Fibroblast of the aortic adventitia (primary cell): ENCODE measurements around the gene TEAD1. TPM values are rescaled to one million over a fixed set of nuclear protein-coding genes. Genes with fewer than 3 reads are reported as not detected.

Experiments used
- DNase-seq: peaks from one replicate; pipeline ENCODE4 v3.0.0-alpha.2; 2010; ENCODE audit warnings: low read depth
- H3K4me3 ChIP-seq: 2 replicates; pipeline ENCODE4 v1.5.1; 2011; ENCODE audit warnings: low read depth, mild to moderate bottlenecking, control low read depth, low read length, moderate library complexity
- CTCF ChIP-seq: IDR thresholded peaks from 2 replicates; pipeline ENCODE4 v1.5.1; 2011; ENCODE audit warnings: mild to moderate bottlenecking, low read length, control low read depth, inconsistent platforms; ENCODE audit not compliant: insufficient read depth
- total RNA-seq: library from RNA; depleted of rRNA; stranded (reverse); fragments of >200 nt; gene quantifications from 2 replicates; pipeline ENCODE4 v1.2.3, GENCODE V29; 2012; ENCODE audit warnings: low replicate concordance

TEAD1 gene
- total RNA-seq, 1 donor, result 117 TPM

DNA sequence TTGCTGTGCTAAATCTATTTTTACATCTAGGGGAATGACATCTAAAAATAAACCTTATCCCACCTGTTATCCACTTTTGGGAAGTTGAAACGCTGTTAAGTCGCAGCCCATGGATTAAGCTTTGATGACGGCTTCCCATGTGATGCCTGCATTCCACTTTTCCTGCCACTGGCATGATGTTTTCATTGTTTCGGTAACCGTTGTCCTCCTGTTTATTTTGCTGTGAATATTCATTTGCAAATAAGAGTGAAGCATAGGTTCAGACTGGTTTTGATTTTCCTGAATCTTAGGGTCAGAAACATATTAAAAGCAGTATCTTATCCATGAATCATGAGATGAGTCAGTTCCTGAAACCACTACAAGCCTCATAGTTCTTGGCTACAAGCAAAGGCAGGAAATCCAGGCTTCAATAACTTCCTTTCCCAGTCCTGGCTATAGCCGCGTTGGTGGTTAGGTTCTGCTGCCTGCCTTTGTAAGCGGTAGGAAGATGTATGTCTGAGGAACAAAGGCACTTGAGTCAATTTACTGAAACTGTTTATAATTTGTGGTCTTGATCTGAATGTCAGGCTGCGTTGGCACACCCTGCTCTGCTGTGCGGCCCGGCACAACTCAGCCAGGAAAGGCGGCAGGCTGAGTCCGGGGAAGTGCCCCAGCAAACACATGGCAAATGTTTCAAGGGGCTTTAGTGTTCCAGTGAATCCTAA is 19.4 kb downstream of the TEAD1 start:
- DNase-seq, result peak; percentile 98
- peak; percentile 17 for TF ChIP-seq CTCF
- H3K4me3 ChIP-seq, result peak overlapping the region; percentile 48

DNA sequence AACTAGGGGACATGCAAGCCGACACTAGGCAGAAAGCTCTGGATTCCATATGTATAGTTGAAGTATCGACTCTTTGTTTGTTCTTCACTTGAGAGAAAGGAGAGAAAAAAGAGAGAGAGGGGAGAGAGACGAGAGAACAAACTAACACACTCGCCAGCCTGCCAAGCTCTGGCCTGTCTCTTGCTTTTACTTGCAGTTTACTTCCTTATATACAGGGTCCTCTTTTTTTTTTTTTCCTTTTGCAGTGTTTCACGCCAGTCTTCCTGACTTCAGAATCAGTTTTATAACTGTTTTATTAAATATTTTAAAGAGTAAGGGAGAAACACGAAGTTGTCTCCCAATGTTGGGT is 19.9 kb downstream of the TEAD1 start:
- DNase-seq, result peak; percentile 65
- peak overlapping the region; percentile 45 for H3K4me3 ChIP-seq
- TF ChIP-seq CTCF, result no peak

- no peak overlapping the region for H3K4me3 ChIP-seq
- DNase-seq, result no peak
- no peak for TF ChIP-seq CTCF
These were observed 21.1 kb downstream of the TEAD1 start for GRCh38 chr11:12695221-12695794.

DNA sequence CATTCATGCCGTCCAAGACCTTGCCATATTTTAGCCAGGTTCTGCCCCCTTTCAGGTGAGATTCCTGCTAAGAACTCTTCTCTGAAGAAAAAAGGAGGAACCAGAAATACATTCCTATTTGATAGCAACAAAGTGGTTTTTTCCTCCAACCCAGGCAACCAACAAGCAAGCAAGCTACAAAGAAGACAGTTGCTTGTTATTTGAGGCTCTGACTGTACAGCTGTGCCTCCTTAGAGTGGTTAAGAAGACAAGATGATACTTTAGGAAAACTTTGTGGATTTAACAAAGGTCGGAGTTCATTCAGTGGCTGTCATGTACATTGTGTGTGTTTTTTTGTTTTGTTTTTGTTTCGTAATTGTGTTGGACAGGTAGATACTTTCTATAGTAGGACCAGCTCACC is 21.7 kb downstream of the TEAD1 start:
- no peak for DNase-seq
- H3K4me3 ChIP-seq, result no peak overlapping the region
- no peak for TF ChIP-seq CTCF

- no peak for DNase-seq
- TF ChIP-seq CTCF, result no peak
- no peak overlapping the region for H3K4me3 ChIP-seq
These were observed 22.8 kb downstream of the TEAD1 start for GRCh38 chr11:12696911-12697581.

DNA sequence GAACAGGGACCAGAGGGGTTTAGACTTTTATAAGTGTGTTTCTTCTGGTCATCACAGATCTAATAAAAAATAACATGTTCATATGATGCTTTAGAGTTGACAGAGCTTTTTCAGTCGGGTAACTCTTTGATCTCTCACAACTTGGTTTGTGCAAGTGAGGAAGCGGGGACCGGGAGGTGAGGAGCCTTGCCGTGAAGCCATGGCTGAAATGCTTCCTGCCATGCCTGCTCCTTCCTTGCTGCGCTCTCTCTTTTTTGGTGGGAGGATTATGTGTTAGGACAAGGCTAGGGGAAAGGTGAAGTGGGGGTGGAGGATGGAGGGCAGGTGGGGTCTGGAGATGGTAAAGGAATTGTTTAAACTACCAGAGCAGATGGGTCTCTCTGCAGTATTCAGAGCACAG is 23.8 kb downstream of the TEAD1 start:
- no peak overlapping the region for H3K4me3 ChIP-seq
- no peak for TF ChIP-seq CTCF
- no peak for DNase-seq
